HepG2 (cell line): ENCODE results near the gene APC2. TPM values are rescaled to one million over a fixed set of nuclear protein-coding genes. Genes with fewer than 3 reads are reported as not detected.
A peak's percentile ranks its signal among the peaks of the same experiment; 100 is the strongest.

Experiments
- DBP ChIP-seq: sonication (generic); formaldehyde crosslinking; IDR thresholded peaks from 2 replicates; pipeline ENCODE4 v1.4.0; 2020; ENCODE audit warnings: missing genetic modification reagents; ENCODE audit errors: not compliant biosample characterization
- DNMT3B ChIP-seq: conservative IDR thresholded peaks from 2 replicates; pipeline ENCODE4 v1.6.1; 2016; ENCODE audit warnings: missing biosample characterization, control low read depth
- HCFC1 ChIP-seq: fragments of 150-350 bp; IDR thresholded peaks from 2 replicates; pipeline ENCODE4 v1.6.1; 2014; ENCODE audit warnings: low read depth, low read length
- HMGA1 ChIP-seq: sonication (generic); formaldehyde crosslinking; conservative IDR thresholded peaks from 2 replicates; pipeline ENCODE4 v1.4.0; 2020; ENCODE audit warnings: missing genetic modification reagents
- MYPOP ChIP-seq: sonication (generic); formaldehyde crosslinking; IDR thresholded peaks from 2 replicates; pipeline ENCODE4 v1.8.1; 2023; ENCODE audit warnings: mild to moderate bottlenecking, moderate library complexity, missing genetic modification reagents
- NFAT5 ChIP-seq: sonication (generic); formaldehyde crosslinking; IDR thresholded peaks from 2 replicates; pipeline ENCODE4 v1.4.0; 2020; ENCODE audit warnings: missing genetic modification reagents
- NONO ChIP-seq, 2 experiments: fragments of 450-650 bp in 1 of 2; sonication (generic) in 1 of 2; formaldehyde crosslinking in 1 of 2; IDR thresholded peaks in 1 of 2; conservative IDR thresholded peaks in 1 of 2; 2 replicates each; pipeline versions ENCODE4 v1.6.1 to v1.8.0; 2017 to 2022; ENCODE audit warnings: mild to moderate bottlenecking in 1 of 2, missing genetic modification reagents in 1 of 2, moderate library complexity in 1 of 2
- SAP130 ChIP-seq: IDR thresholded peaks from 2 replicates; pipeline ENCODE4 v1.6.1; 2016; ENCODE audit warnings: low read depth
- SOX13 ChIP-seq, 3 experiments: fragments of 450-650 bp in 1 of 3; sonication (generic) in 1 of 3; formaldehyde crosslinking in 1 of 3; IDR thresholded peaks in 2 of 3; conservative IDR thresholded peaks in 1 of 3; 2 replicates each; pipeline versions ENCODE4 v1.5.0 to v1.6.1; 2016 to 2020; ENCODE audit warnings: antibody characterized with exemption in 1 of 3, mild to moderate bottlenecking in 1 of 3, missing compliant biosample characterization in 1 of 3, missing genetic modification reagents in 1 of 3, moderate library complexity in 1 of 3
- STAT6 ChIP-seq: sonication (generic); formaldehyde crosslinking; IDR thresholded peaks from 2 replicates; pipeline ENCODE4 v1.4.0; 2020; ENCODE audit warnings: missing genetic modification reagents, mild to moderate bottlenecking, borderline replicate concordance
- TMF1 ChIP-seq: sonication (generic); formaldehyde crosslinking; IDR thresholded peaks from 2 replicates; pipeline ENCODE4 v1.8.1; 2022; ENCODE audit warnings: low read depth, missing genetic modification reagents
- ZBTB38 ChIP-seq: sonication (generic); formaldehyde crosslinking; IDR thresholded peaks from 2 replicates; pipeline ENCODE4 v1.5.1; 2020; ENCODE audit warnings: mild to moderate bottlenecking, missing genetic modification reagents
- ZFYVE20 ChIP-seq: sonication (generic); formaldehyde crosslinking; IDR thresholded peaks from 2 replicates; pipeline ENCODE4 v1.8.0; 2023; ENCODE audit warnings: low read depth, mild to moderate bottlenecking, moderate library complexity, missing genetic modification reagents, borderline replicate concordance
- ZNF292 ChIP-seq: sonication (generic); formaldehyde crosslinking; IDR thresholded peaks from 2 replicates; pipeline ENCODE4 v1.8.1; 2022; ENCODE audit warnings: mild to moderate bottlenecking, low read depth, missing genetic modification reagents, borderline replicate concordance
- ZNF703 ChIP-seq: sonication (generic); formaldehyde crosslinking; IDR thresholded peaks from 2 replicates; pipeline ENCODE4 v1.5.1; 2020; ENCODE audit warnings: missing genetic modification reagents, mild to moderate bottlenecking, moderate library complexity, borderline replicate concordance
- ZNF891 ChIP-seq: sonication (generic); formaldehyde crosslinking; IDR thresholded peaks from 2 replicates; pipeline ENCODE4 v1.5.0; 2020; ENCODE audit warnings: mild to moderate bottlenecking, missing genetic modification reagents
- polyA plus RNA-seq, 8 experiments: library from polyadenylated mRNA; depleted of rRNA in 3 of 8; stranded (reverse) in 7 of 8; unstranded in 1 of 8; fragments of >200 nt; fragmentation: Illumina TruSeq in 4 of 8; extraction: Trizol in 4 of 8; gene quantifications; 2 replicates each; pipeline versions ENCODE4 v1.2.1 to v1.2.3, GENCODE V29; 2011 to 2016; ENCODE audit warnings: low read depth in 4 of 8, missing spikeins in 1 of 8, mixed read lengths in 1 of 8; ENCODE audit not compliant: insufficient read depth in 1 of 8
- total RNA-seq, 5 experiments: library from RNA; depleted of rRNA; stranded (reverse); fragments of >200 nt; fragmentation: Illumina TruSeq; extraction: Trizol; gene quantifications; 2 replicates each; pipeline ENCODE4 v1.2.3, GENCODE V29; 2016; ENCODE audit warnings: low read depth in 1 of 5

Gene APC2
- total and polyA plus RNA-seq, 2 of the 13 experiments (the other 11 are each of a cell fraction or from before 2014, with no cell fraction given): 0.08 to 0.22 TPM

GRCh38 chr19:1406774-1407527 lies 43.0 kb upstream of the APC2 start (continued):
- no peak for TF ChIP-seq HMGA1 (CRISPR knock-in tag)
- TF ChIP-seq TMF1: no peak
- no peak for TF ChIP-seq SOX13 (IDR thresholded peaks at IDR 0.05)
- TF ChIP-seq SOX13 (CRISPR knock-in tag; conservative IDR thresholded peaks at IDR 0.05 in 1 of 2, IDR thresholded peaks at IDR 0.05 in 1 of 2): 0 out of 4 replicates have a peak, but pooled peaks of 1 of the 2 experiments have one; percentile 14
- no peak for TF ChIP-seq NFAT5 (CRISPR knock-in tag)
- TF ChIP-seq STAT6: no peak
- peak; percentile 85 for TF ChIP-seq HCFC1
- peak; percentile 80 for TF ChIP-seq SAP130 (CRISPR knock-in tag)
- 0 out of 2 replicates have a peak, but pooled peaks have one; percentile 50 for TF ChIP-seq DNMT3B (CRISPR knock-in tag)
- no peak for TF ChIP-seq DBP
- no peak for TF ChIP-seq ZNF703 (CRISPR knock-in tag)
- TF ChIP-seq NONO (IDR thresholded peaks at IDR 0.05): no peak
- no peak for TF ChIP-seq NONO (CRISPR knock-in tag; conservative IDR thresholded peaks at IDR 0.05)
- TF ChIP-seq ZNF891 (CRISPR knock-in tag): no peak
- TF ChIP-seq ZBTB38 (CRISPR knock-in tag): peak; percentile 44; the same call in 1 of the 2 replicates
- TF ChIP-seq MYPOP: 0 out of 2 replicates have a peak, but pooled peaks have one; percentile 72
- TF ChIP-seq ZNF292 (CRISPR knock-in tag): no peak
- no peak for TF ChIP-seq ZFYVE20 (CRISPR knock-in tag)
